Liver (tissue), 3 donors: ENCODE results near the gene RBKS.

Source experiments
- CTCF ChIP-seq: fragments of 150-350 bp; IDR thresholded peaks from 2 replicates; pipeline ENCODE4 v1.5.1; 2017; ENCODE audit warnings: improper control_type of control experiment, low read depth, low read length; ENCODE audit not compliant: missing input control
- FOXA1 ChIP-seq: IDR thresholded peaks from 2 replicates; pipeline ENCODE4 v1.6.1; 2016; ENCODE audit warnings: antibody characterized with exemption
- RAD21 ChIP-seq, 2 donors: IDR thresholded peaks; 2 replicates each; pipeline ENCODE4 v1.6.1; 2016; ENCODE audit warnings: antibody characterized with exemption in 2 of 2, mild to moderate bottlenecking in 2 of 2
- SP1 ChIP-seq: IDR thresholded peaks from 2 replicates; pipeline ENCODE4 v1.6.1; 2018; ENCODE audit warnings: antibody characterized with exemption, mild to moderate bottlenecking
- TAF1 ChIP-seq: conservative IDR thresholded peaks from 2 replicates; pipeline ENCODE4 v1.6.1; 2016; ENCODE audit warnings: antibody characterized with exemption, mild to moderate bottlenecking
- YY1 ChIP-seq: IDR thresholded peaks from 2 replicates; pipeline ENCODE4 v1.6.1; 2016; ENCODE audit warnings: antibody characterized with exemption, mild to moderate bottlenecking
- TF ChIP-seq, protein P1 (sequence below): IDR thresholded peaks from 2 replicates; pipeline ENCODE4 v1.6.1; 2016; ENCODE audit warnings: antibody characterized with exemption
- donor health status: healthy.
- donor health status: healthy.

GRCh38 chr2:27869763-27870162 is 20.4 kb downstream of the RBKS start:
- TF ChIP-seq CTCF (no peak), TAF1 (no peak), YY1 (no peak), SP1 (no peak), FOXA1 (no peak), RAD21 (IDR thresholded peaks at IDR 0.05) (no peak)
- TF ChIP-seq, protein P1, sequence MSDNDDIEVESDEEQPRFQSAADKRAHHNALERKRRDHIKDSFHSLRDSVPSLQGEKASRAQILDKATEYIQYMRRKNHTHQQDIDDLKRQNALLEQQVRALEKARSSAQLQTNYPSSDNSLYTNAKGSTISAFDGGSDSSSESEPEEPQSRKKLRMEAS: no peak
